IPS DF 4.7 (cell line): Measurements from ENCODE around the gene IGSF9B.

Source experiments
- DNase-seq: peaks from one replicate; pipeline ENCODE4 v3.0.0-alpha.2; 2013; ENCODE audit warnings: low spot score; ENCODE audit errors: extremely low read depth

IGSF9B gene

GRCh38 chr11:133983660-133984316 lies 27.0 kb upstream of the IGSF9B start:
- DNase-seq, result no peak

GRCh38 chr11:133982876-133983275 lies 26.1 kb upstream of the IGSF9B start:
- no peak for DNase-seq

- no peak for DNase-seq
These were observed 25.4 kb upstream of the IGSF9B start for GRCh38 chr11:133982151-133982550.

GRCh38 chr11:133981156-133981555 lies 24.4 kb upstream of the IGSF9B start:
- no peak for DNase-seq

- no peak for DNase-seq
These were observed 23.9 kb upstream of the IGSF9B start for GRCh38 chr11:133980665-133981064.

GRCh38 chr11:133978794-133979193 lies 22.0 kb upstream of the IGSF9B start:
- DNase-seq, result no peak

GRCh38 chr11:133977067-133977677 lies 20.4 kb upstream of the IGSF9B start:
- no peak for DNase-seq

GRCh38 chr11:133975488-133975849 lies 18.7 kb upstream of the IGSF9B start:
- DNase-seq, result no peak

GRCh38 chr11:133974836-133975487 lies 18.2 kb upstream of the IGSF9B start:
- DNase-seq, result no peak

- DNase-seq, result no peak
These were observed 15.1 kb upstream of the IGSF9B start for GRCh38 chr11:133971881-133972280.

GRCh38 chr11:133969112-133969511 lies 12.3 kb upstream of the IGSF9B start:
- DNase-seq, result no peak

GRCh38 chr11:133968300-133968699 lies 11.5 kb upstream of the IGSF9B start:
- DNase-seq, result no peak

GRCh38 chr11:133967599-133968238 lies 11.0 kb upstream of the IGSF9B start:
- no peak for DNase-seq

GRCh38 chr11:133966921-133967598 lies 10.3 kb upstream of the IGSF9B start:
- no peak for DNase-seq

- DNase-seq, result no peak
These were observed 9.4 kb upstream of the IGSF9B start for GRCh38 chr11:133966172-133966651.

- DNase-seq, result no peak
These were observed 8.3 kb upstream of the IGSF9B start for GRCh38 chr11:133965031-133965601.

GRCh38 chr11:133964356-133964755 lies 7.6 kb upstream of the IGSF9B start:
- no peak for DNase-seq

GRCh38 chr11:133961890-133962289 lies 5.1 kb upstream of the IGSF9B start:
- no peak for DNase-seq

GRCh38 chr11:133957900-133958299 lies 1.1 kb upstream of the IGSF9B start:
- no peak for DNase-seq

GRCh38 chr11:133955945-133956421 lies 785 bp downstream of the IGSF9B start:
- DNase-seq, result no peak
